Breast epithelium (tissue), 4 donors: ENCODE results near the gene CARS2. TPM values are rescaled to one million over a fixed set of nuclear protein-coding genes. Genes with fewer than 3 reads are reported as not detected.

Source experiments
- DNase-seq, 2 donors: peaks; one replicate each; pipeline ENCODE4 v3.0.0-alpha.2; 2019; ENCODE audit warnings: low spot score in 2 of 2
- H3K27ac ChIP-seq, 2 donors: fragments of 200-600 bp; sonication (generic) in 1 of 2; one replicate each; pipeline ENCODE4 v1.5.1; 2016 to 2019; ENCODE audit warnings: mild to moderate bottlenecking in 1 of 2
- H3K27me3 ChIP-seq, 2 donors: fragments of 200-600 bp; sonication (generic) in 1 of 2; one replicate each; pipeline versions ENCODE4 v1.5.1 to v1.6.0; 2017 to 2019; ENCODE audit warnings: control low read depth in 1 of 2, mild to moderate bottlenecking in 1 of 2
- H3K36me3 ChIP-seq: fragments of 200-600 bp; one replicate; pipeline ENCODE4 v1.5.1; 2019
- H3K4me1 ChIP-seq, 2 donors: fragments of 200-600 bp; sonication (generic); one replicate each; pipeline ENCODE4 v1.5.1; 2016 to 2019; ENCODE audit warnings: control low read depth in 1 of 2
- H3K4me3 ChIP-seq, 3 donors: fragments of 200-600 bp; sonication (generic); 1 replicate in 2 of 3; 2 replicates in 1 of 3; pipeline ENCODE4 v1.5.1; 2016 to 2019; ENCODE audit warnings: mild to moderate bottlenecking in 3 of 3, moderate library complexity in 2 of 3
- H3K9me3 ChIP-seq, 2 donors: fragments of 200-600 bp; sonication (generic) in 1 of 2; one replicate each; pipeline ENCODE4 v1.5.1; 2016 to 2019; ENCODE audit warnings: control low read depth in 1 of 2
- CTCF ChIP-seq, 3 donors: fragments of 450-650 bp; IDR thresholded peaks; one replicate each; pipeline ENCODE4 v1.5.1; 2016 to 2017; ENCODE audit warnings: antibody characterized with exemption in 3 of 3, mild to moderate bottlenecking in 3 of 3, moderate library complexity in 3 of 3
- POLR2A ChIP-seq: fragments of 450-650 bp; IDR thresholded peaks from one replicate; pipeline ENCODE4 v1.6.1; 2016; ENCODE audit warnings: antibody characterized with exemption, mild to moderate bottlenecking, moderate library complexity
- POLR2AphosphoS5 ChIP-seq, 3 donors: sonication (generic); formaldehyde crosslinking; IDR thresholded peaks; one replicate each; pipeline ENCODE4 v1.6.1; 2017; ENCODE audit warnings: antibody characterized with exemption in 3 of 3
- intact Hi-C: fragments of 100-400 bp; cut with DNase I; formaldehyde crosslinking; loops from one replicate; pipeline ENCODE4 v1.15.1; 2023; ENCODE audit warnings: low total_unique reads
- total RNA-seq, 3 donors: library from RNA; depleted of rRNA; stranded (reverse); fragments of >200 nt; gene quantifications; one replicate each; pipeline ENCODE4 v1.1.0, GENCODE V29; 2016

The CARS2 gene
- total RNA-seq, 3 donors from 2014 or later, result 59.8 to 79.8 (median 61.6) TPM

GRCh38 chr13:110713981-110714796 lies 8.3 kb upstream of the CARS2 start:
- Histone ChIP-seq H3K9me3 (no peaks in the 10 kb centered on the region), H3K4me3 (peak overlapping the region; percentile 93 to 98 (median 98)), H3K27me3 (no peaks in the 10 kb centered on the region), H3K36me3 (no peaks in the 10 kb centered on the region), H3K27ac (peak overlapping the region; percentile 100), H3K4me1 (peaks cover 0 to 13% of the 10 kb centered on the region in 2 donors)
- intact Hi-C loops, result no loop called here
- peak; percentile 48 to 62 for DNase-seq
- TF ChIP-seq POLR2AphosphoS5 (IDR thresholded peaks at IDR 0.05) (peak in 1 of 3 donors; percentile 15), CTCF (IDR thresholded peaks at IDR 0.05) (no peak), POLR2A (no peak)

GRCh38 chr13:110713642-110713952 lies 7.7 kb upstream of the CARS2 start, which contains the start of gene ING1:
TSS of gene ING1 (plus strand) at chr13:110713700. CDS start at chr13:110714150, 450 bp downstream.
- no peaks in the 10 kb centered on the region for H3K36me3 ChIP-seq
- H3K9me3 ChIP-seq, result no peaks in the 10 kb centered on the region
- no peaks in the 10 kb centered on the region for H3K27me3 ChIP-seq
- no peak for DNase-seq
- TF ChIP-seq CTCF (IDR thresholded peaks at IDR 0.05) (no peak), POLR2A (no peak), POLR2AphosphoS5 (IDR thresholded peaks at IDR 0.05) (no peak)
- intact Hi-C loops, result no loop called here
- peak within 1 kb of the TSS; percentile 100 for H3K27ac ChIP-seq
- peaks cover 0 to 13% of the 10 kb centered on the region in 2 donors for H3K4me1 ChIP-seq
- peak within 1 kb of the TSS; percentile 93 to 98 (median 98) for H3K4me3 ChIP-seq

- Histone ChIP-seq H3K27ac (peak overlapping the region; percentile 100), H3K4me1 (peaks cover 0 to 8% of the 10 kb centered on the region in 2 donors), H3K4me3 (peak overlapping the region; percentile 93 to 98 (median 98)), H3K36me3 (no peaks in the 10 kb centered on the region), H3K9me3 (no peaks in the 10 kb centered on the region), H3K27me3 (no peaks in the 10 kb centered on the region)
- intact Hi-C loops, result no loop called here
- peak; percentile 99 to 100 for DNase-seq
- TF ChIP-seq POLR2AphosphoS5 (IDR thresholded peaks at IDR 0.05) (peak; percentile 97 to 99 (median 98)), POLR2A (peak; percentile 98), CTCF (IDR thresholded peaks at IDR 0.05) (peak in 1 of 3 donors; percentile 11)
These were observed 7.1 kb upstream of the CARS2 start for GRCh38 chr13:110712849-110713641.

- H3K27me3 ChIP-seq, result no peaks in the 10 kb centered on the region
- H3K4me3 ChIP-seq, result peak overlapping the region; percentile 93 to 98 (median 98)
- no peaks in the 10 kb centered on the region for H3K9me3 ChIP-seq
- peaks cover 0 to 7% of the 10 kb centered on the region in 2 donors for H3K4me1 ChIP-seq
- peak; percentile 69 to 79 for DNase-seq
- peak overlapping the region; percentile 100 for H3K27ac ChIP-seq
- intact Hi-C loops, result no loop called here
- H3K36me3 ChIP-seq, result no peaks in the 10 kb centered on the region
- TF ChIP-seq POLR2AphosphoS5 (IDR thresholded peaks at IDR 0.05) (peak in 2 of 3 donors; percentile 51 to 85), CTCF (IDR thresholded peaks at IDR 0.05) (no peak), POLR2A (no peak)
These were observed 6.3 kb upstream of the CARS2 start for GRCh38 chr13:110712081-110712848.
